NCI-H345 treated with DMSO at 0.1 percent for 48 hours (cell line): ENCODE results near the gene PRRX2.

Experiments
- DNase-seq: peaks from one replicate; lab custom pipeline; 2025; ENCODE audit not compliant: unreplicated experiment; lab: John Stamatoyannopoulos, UW

Gene PRRX2

DNA sequence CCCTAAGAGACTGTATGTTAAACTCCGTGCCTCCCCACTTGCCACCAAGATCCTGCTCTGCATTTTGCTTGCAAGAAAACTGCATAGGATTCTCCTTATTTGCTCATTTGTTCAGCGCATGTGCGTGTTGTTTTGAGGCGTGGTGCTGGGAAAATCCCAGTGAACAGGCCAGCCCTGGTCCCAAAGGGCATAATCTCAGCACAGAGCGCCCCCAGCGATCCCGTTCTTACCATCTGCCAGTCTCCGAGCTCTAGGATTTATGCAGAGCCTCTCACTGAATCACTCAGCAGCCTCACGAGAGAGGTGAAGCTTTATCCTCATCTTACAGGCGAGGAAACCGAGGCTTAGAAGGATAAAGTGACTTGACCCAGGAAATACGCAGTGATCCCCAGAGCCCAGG is 11.5 kb downstream of the PRRX2 start:
- no peak for DNase-seq

DNA sequence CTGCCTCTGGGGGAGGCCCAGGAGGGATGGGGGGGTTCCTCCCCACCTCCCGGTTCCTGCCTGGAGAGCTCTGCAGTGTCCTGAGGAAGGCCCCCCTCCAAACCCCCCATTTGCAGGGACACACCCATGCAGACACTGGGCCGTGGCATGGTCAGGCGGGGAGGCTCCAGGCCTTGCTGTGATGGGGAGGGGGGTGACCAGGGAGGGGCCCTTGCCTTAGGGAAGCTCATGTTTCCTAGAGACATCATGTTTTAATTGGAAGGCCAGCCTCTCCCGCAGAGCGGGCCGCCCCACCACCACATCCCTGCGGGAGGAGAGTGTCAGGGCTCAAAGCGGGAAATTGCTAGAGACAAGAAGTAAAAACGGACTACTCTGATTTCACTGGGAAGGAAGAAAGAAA is 12.0 kb downstream of the PRRX2 start:
- DNase-seq: no peak

DNA sequence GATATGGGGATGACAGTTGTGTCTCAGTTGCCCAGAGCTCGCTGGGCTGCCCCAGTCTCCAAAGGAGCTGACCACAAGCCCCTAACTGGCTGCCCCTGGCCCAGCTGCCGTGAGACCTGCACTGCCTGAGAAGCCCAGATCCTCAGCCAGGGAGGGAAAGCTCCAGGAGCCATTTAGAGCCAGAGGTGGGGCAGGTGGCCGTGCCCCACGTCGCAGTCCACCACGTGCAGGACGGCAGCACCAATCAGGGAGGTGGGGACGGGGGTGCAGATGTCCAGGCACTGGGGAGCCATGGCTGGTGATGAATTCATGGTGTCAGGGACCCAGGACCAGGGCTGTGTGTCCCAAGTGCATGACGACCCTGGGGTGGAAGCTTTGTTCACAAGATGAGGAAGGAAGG is 13.4 kb downstream of the PRRX2 start:
- DNase-seq: no peak

DNA sequence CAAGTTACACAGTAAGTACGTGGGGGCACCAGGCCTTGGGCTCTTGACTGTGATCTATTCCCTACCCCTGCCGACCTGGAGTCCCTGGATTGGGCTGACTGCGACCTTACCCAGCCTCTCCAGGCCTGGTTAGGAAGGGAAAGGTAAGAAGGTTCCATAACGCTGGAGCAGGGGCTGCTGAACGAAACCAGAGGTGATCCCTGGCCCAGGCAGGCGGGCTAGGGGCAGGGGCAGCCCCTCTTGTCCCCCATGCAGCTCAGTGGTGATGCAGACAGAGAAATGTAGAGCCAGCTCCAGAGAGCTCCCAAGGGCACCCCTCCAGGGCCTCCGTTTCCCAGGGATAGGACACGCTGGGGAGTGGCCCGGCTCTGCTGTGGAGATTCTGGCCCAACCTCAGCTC is 14.1 kb downstream of the PRRX2 start:
- no peak for DNase-seq

DNA sequence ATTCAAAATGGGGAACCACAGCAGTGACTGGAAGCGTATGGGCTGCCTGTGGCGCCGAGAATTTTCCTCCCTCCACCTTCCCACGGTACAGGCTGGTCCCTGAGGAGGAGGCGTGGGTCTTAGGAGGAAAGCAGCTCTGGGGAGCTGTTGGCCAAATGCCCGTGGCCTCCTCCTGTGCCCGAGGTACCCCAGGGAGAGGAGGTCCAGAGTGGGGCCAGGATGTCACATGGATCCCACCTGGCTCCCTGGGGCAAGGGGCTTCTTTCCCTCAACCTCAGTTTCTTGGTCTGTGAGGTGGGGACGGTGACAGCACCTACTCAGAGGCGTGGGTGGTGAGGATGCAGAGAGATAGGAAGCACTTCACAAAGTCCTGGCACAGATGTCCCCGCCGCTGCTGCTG is 16.5 kb downstream of the PRRX2 start:
- DNase-seq: no peak

DNA sequence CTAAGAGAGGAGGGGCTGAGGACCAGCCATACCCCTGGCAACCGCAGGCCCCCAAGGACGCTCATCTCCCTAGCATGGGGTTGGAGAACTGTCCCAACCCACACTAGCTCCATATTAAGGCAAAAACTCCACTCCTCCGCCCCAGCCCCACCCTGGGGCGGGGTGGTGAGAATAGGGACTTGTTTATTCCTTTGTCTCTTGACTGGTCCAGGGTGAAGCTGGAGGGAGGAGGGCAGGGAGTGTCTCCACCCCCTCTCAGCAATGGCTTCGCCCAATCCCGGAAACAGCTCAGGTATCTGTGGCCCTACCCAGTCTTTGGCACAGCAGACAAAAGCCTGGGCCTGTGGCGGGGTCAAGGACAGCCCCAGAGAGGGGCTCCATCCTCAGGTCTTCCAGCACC is 16.9 kb downstream of the PRRX2 start:
- no peak for DNase-seq

DNA sequence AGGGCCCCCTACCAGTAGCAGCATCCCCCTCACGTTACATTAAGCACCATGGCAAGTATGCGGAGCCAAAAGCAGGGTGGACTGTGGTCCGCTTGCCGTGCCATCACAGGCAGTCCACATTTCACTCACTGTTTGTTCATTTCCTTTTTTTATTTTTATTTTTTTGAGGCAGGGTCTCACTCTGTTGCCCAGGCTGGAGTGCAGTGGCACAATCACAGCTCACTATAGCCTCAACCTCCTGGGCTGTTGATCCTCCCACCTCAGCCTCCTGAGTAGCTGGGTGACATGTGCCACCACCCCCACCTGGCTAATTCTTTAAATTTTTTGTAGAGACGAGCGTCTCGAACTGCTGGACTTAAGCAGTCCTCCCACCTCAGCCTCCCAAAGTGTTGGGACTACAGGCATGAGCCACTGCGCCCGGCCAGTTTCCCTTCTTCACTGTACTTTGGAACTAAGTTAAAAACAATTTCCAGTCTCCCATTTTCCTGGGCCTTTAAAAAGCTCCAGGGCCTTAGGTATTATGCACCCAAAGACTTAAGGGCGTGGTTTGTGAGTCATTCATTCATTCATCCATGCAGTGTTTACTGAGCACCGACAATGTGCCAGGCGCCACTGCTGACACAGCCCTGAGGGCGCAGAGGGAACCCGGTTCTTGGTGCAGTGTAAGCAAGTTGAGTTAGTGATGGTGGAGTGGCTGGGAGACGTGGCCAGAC is 19.9 kb downstream of the PRRX2 start:
- no peak for DNase-seq

DNA sequence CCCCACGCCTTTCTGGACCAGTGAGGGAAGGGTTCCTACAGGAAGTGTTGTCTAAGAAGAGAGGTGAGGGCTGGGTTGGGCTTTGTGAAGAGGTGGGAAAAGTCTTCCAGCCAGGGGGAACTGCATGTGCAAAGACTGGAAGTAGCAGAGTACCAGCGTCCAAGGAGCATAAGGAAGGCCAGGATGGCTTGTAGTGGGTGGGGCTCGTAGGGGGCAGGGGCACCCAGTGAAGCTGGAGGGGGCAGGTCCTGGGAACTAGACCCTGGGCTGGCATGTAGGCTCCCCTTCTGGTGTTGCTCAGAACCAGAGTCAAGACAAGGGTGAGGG is 20.4 kb downstream of the PRRX2 start:
- DNase-seq: no peak

DNA sequence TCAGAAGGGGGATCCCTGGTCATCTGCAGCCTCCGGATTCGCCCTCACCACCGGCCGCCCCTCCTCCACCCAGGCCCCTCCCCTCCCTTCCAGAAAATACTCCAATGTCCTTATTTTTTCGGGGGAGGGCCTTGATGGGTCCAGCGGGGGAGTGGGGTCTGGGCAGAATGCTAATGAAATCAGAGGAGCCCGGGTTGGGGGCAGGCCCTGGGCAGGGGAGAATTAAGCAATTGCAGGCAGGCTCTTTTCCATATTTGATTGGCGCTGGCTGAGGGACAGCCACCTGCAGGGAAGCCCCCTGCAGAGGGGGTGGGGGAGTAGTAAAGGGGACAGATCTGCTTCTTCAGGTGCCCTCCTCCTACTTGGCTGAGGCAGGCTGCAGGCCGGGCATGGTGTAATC is 21.3 kb downstream of the PRRX2 start:
- no peak for DNase-seq

DNA sequence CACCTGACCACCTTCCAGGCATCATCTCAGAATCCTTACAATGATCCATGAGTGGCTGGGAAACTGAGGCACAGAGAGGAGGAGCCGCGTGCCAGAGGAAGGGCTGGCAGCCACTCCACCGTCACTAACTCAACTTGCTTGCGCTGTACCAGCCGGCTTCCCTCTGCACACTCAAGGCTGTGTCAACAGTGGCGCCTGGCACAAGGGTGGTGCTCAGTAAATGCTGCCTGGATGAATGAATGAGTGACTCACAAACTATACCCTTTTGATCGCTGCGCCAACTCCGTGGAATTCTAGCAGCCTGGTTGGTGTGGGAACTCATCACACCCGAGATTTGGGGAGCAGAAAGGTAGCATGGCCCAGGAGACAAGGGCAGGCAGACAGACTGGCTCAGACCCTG is 21.9 kb downstream of the PRRX2 start:
- no peak for DNase-seq

DNA sequence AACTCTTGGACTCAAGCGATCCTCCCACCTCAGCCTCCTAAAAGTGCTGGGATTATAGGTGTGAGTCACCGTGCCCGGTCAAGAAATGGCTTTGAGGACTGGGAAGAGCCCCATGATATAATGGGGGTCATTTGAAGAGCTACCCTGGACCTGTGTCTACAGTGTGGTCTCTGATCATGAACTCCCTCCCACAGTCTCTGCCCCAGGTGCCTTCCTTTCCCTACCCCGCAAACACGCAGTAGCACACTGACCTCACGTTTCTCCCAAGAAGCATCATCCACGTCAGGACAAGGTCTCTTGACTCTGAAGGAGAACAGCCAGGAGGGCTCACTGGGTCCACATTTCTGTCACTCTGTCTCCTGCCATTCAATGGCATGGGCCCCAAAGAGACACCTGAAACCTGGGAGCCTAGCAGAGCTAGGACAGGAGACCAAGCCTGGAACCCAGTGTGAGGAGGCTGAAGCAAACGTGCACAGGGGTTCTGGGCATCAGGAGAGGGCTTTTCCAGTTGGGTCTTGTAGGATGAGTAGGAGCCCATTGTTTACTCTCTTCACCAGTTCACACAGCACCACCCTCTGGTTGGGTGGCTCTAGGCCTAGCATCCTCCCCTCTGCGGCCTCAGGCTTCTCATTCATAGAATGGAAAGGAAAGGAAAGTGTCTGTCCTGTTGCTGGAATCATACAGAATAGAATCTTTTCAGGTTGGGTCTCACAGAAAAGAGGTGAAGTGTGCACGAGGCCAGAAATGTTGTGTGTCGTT is 23.0 kb downstream of the PRRX2 start:
- DNase-seq: no peak

DNA sequence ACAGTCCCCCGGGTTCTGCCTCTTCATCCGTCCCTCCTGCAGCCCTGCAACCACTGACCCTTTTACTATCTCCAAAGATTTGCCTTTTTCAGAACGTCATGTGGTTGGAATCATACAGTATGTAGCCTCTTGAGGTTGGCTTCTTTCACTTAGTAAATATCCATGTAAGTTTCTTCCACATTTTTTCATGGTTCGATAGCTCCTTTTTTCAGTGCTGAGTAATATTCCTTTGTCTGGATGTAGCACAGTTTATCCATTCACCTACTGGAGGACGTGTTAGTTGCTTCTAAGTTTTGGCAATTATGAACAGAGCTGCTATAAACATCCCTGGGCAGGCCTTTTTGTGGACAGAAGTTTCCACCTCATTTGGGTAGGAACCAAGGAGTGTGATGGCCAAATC is 27.1 kb downstream of the PRRX2 start:
- DNase-seq: no peak

DNA sequence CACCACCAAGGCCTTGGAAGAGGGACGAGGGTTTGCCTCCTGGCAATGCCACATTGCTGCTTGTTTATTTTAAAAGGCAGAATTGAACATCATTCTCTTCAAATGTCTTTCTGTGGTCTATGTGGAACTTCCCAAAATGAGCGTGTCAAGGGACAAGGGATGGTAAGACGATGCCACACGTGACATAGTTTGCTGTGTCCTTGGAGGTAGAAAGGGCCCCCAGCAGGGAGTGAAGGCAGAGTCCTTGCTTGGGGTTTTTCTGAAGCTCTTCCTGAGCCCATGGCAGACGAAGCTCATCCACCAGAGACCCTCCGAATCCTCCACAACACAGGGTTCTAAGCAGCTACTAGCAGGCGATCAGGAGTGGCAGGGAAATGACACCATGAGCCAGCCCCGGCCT is 28.3 kb downstream of the PRRX2 start:
- DNase-seq: no peak

DNA sequence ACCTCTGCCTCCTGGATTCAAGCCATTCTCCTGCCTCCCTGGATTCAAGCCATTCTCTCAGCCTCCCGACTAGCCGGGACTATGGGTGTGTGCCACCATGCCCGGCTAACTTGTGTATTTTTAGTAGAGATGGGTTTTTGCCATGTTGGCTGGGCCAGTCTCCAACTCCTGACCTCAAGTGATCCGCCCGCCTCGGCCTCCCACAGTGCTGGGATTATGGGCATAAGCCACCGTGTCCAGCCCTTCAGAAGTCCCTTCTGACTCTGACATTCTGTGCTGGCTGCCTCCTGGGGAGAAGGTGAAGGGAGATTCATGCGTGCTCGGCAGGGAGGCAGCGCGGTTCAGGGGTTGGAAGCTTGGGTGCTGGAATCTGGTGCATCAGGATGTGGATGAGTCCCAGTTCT is 28.8 kb downstream of the PRRX2 start:
- DNase-seq: no peak

DNA sequence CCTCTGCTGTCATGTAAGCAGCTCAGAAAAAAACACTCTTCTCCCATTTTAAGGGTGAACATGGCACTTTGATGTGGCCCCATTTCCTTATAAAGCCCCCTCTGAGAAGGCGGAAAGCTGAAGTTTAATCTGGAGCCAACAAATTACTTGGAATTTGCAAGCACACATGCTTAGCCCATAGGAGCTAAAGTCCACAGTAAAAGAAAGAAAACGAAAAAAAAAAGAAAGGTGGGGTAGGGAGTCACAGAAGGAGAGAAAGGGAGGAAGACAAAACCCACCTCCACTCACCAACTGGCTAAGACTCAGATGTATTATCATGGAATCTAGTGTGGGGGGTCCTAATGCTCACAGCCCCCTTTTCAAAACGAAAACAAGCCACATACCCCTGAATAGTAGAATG is 30.4 kb downstream of the PRRX2 start:
- DNase-seq: no peak

DNA sequence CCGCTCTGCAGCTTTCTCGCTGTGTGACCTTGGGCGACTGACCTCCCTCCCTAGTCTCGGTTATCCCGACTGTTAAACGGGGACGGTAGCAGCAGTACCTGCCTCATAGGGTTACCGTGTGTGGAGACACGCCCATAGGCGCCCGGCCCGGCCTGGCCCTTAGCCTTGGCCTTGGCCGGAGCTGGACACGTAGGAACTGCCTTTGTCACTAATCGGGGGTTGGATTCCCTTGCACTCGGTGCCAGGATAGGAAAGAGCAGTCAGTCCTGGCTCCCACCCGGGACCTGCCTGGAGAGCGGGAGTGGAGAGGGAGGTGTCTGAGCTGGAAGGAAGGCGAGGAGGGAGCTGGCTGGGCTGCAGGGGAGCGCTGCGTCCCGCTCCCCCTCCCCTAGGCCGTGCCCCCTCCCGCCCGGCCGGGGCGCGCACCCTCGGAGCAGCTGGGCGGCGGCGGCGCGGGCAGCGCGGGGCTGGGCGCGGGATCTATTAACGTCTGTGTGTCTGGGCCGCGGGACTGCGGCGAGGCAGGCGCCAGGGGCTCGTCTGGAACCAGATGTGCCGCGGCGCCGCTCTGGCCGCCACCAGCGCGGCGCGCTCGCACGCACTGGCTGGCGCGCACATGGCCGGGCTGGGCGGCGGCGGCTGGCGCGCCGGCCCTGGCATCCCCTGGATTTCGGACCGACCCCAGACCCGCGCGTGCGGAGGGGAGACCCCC is 31.7 kb downstream of the PRRX2 start:
- no peak for DNase-seq

DNA sequence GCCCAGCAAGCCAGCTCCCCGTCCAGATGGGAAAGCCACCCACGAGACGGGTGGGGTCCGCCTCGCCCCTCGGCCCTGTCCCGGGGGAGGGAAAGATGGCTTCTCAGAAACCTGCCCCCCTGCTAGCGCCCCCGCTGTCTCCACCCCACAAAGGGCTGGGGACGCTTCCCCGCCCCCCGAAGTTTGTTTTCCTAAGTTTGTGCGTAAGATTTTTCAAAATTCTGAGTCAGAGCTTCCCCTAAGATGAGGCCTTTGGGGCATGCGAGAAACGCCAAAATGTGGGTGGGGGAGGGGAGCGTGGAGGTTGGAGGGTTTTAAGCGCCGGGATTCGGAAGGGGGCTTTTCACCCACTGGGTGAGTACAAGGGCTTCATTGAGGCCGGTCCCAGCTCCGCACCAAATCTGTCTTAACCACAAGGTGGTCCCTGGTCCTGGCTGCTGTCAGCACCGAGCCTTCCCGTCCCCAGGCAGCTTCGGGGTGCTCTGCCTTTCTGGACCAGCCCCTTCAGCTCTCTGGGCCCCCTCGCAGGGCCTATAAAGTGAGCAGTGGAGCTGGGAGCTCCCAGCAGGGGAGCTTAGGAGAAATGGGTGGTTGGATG is 32.3 kb downstream of the PRRX2 start:
- no peak for DNase-seq

DNA sequence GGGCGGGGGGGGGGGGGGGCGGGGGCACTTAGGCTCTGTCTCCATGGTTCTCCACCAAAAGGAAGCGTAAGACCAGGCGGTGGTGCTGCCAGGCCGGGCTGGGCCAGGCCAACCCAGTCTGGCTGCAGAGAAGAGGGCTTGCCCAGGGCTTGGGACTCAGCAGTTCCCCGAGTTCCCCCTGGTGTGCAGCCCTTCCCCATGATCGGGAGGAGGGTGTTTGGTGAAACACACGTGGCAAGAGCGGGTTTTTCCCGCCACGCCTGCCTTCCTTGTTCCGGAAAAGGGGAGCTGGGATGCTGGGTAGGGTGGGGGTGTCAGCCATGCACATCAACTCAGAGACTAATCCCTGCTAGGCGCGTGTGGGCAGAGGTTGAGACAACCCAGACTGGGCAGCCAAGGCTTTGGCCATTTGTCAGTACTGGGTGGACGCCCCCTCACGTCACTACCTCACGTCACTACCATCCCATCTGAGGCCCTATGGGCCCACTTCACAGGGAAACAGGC is 32.9 kb downstream of the PRRX2 start:
- DNase-seq: no peak

DNA sequence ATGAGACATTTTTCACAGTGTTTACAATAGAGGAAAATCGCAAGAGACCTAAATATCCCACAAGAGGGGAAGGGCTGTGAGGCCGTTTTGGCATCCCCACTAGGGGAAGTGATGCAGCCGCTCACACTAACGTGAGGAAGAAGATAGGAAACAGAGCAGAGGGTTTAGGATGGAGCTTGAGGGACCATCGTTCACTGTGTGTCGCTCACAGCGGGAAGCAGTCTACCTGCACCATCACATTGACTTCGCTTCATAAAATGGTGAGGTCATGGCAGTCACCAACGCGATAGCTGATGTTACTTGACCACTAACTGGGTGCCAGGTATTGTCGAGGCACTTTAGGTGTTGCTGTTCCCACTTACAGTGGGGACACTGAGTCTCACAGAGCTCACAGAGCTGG is 35.6 kb downstream of the PRRX2 start:
- no peak for DNase-seq

DNA sequence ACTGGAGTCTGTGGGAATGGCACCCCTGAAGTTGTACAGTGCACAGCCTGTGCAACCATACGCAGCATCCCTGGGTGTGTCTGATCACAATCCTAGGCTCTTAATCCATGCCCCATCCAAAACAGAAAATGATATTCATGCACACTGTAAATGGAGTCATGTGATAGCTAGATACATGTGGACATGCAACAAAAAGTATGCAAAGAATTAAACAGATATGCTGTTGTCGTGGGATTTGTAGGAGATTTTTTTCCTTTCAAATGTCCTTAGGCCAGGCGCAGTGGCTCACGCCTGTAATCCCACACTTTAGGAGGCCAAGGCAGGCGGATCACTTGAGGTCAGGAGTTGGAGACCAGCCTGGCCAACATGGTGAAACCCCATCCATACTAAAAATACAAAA is 36.1 kb downstream of the PRRX2 start:
- DNase-seq: no peak

DNA sequence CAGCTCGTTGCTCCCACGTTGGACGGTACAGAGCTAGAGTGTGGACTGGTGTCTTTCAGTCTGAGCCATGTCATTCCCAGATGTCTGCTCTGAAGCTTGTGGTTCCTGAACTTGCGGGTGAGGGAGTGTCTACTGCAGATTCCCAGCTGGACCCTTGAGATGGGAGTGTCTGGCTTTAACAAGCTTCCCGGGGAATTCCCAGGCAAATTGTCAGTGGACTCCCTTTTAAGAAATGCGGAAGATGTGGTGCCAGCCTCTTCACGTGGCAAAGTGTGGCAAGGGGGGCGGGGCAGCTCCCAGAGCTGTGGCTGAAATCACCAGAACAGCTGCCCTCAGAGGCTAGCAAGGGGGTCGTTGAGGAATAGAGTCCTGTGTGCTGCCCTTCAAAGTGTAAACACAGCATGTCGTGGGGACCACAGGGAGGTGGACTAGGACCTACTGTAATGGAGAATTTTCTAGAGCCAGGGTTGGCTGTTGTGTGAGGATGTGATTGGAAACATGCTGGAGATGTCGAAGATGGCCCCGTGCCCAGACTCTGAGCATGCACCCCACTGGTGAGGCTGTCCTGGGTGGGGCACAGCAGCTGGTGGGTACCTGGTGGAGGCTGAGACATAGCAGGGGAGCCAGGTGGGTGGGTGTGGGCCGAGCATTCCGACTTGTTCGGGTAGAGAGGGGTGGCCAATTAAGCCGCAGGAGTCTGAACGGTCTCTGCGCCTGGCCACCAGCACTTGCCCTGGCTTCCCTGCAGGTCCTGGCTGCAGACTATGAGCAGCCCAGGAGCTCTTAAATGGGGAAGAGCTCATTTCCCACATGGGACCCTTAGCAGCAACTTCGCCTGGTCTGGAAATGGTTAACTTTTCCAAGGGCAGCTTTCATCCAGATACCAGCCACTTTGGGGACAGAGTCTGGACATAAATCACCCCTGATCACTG is 37.4 kb downstream of the PRRX2 start:
- DNase-seq: no peak
